ENCODE results near the gene PRKAA2.
A peak's percentile ranks its signal among the peaks of the same experiment; 100 is the strongest.

The PRKAA2 gene

GRCh38 chr1:56634981-56635380 is 10.1 kb upstream of the PRKAA2 start:
- Histone ChIP-seq H3K4me3 (ENCODE audit: low read depth in 1 of 2, low read length in 2 of 2) (no peak overlapping the region), H3K9ac (ENCODE audit: low read length) (no peak overlapping the region), H3K27me3 (ENCODE audit: control insufficient read depth in 1 of 2, insufficient read depth in 2 of 2, low read length in 2 of 2) (no peaks in the 10 kb centered on the region), H3K9me3 (ENCODE audit: low read length) (no peaks in the 10 kb centered on the region), H3K4me1 (ENCODE audit: insufficient read depth, low read length) (no peaks in the 10 kb centered on the region), H3K36me3 (ENCODE audit: insufficient read depth, low read length) (no peaks in the 10 kb centered on the region), H3K27ac (ENCODE audit: low read depth, low read length) (no peak overlapping the region)

- no peaks in the 10 kb centered on the region for H3K4me1 ChIP-seq (ENCODE audit: insufficient read depth, low read length)
Measured at GRCh38 chr1:56638248-56638647, 6.9 kb upstream of the PRKAA2 start.

GRCh38 chr1:56639211-56639610 is 5.9 kb upstream of the PRKAA2 start:
- no peak overlapping the region for H3K4me3 ChIP-seq (ENCODE audit: low read depth in 1 of 2, low read length in 2 of 2)
- no peaks in the 10 kb centered on the region for H3K9me3 ChIP-seq (ENCODE audit: low read length)
- no peaks in the 10 kb centered on the region for H3K27me3 ChIP-seq (ENCODE audit: control insufficient read depth in 1 of 2, insufficient read depth in 2 of 2, low read length in 2 of 2)
- H3K36me3 ChIP-seq (ENCODE audit: insufficient read depth, low read length): no peaks in the 10 kb centered on the region
- no peak overlapping the region for H3K27ac ChIP-seq (ENCODE audit: low read depth, low read length)
- H3K4me1 ChIP-seq (ENCODE audit: insufficient read depth, low read length): no peaks in the 10 kb centered on the region
- no peak overlapping the region for H3K9ac ChIP-seq (ENCODE audit: low read length)

More at GRCh38 chr1:56638248-56638647, 6.9 kb upstream of the PRKAA2 start:
- Histone ChIP-seq H3K36me3 (ENCODE audit: insufficient read depth, low read length) (no peaks in the 10 kb centered on the region), H3K9ac (ENCODE audit: low read length) (no peak overlapping the region), H3K27ac (ENCODE audit: low read depth, low read length) (no peak overlapping the region), H3K4me3 (ENCODE audit: low read depth in 1 of 2, low read length in 2 of 2) (no peak overlapping the region), H3K27me3 (ENCODE audit: control insufficient read depth in 1 of 2, insufficient read depth in 2 of 2, low read length in 2 of 2) (no peaks in the 10 kb centered on the region), H3K9me3 (ENCODE audit: low read length) (no peaks in the 10 kb centered on the region)

- Histone ChIP-seq H3K36me3 (ENCODE audit: insufficient read depth, low read length) (no peaks in the 10 kb centered on the region), H3K9ac (ENCODE audit: low read length) (no peak overlapping the region), H3K9me3 (ENCODE audit: low read length) (no peaks in the 10 kb centered on the region), H3K4me3 (ENCODE audit: low read depth in 1 of 2, low read length in 2 of 2) (no peak overlapping the region), H3K27me3 (ENCODE audit: control insufficient read depth in 1 of 2, insufficient read depth in 2 of 2, low read length in 2 of 2) (no peaks in the 10 kb centered on the region), H3K27ac (ENCODE audit: low read depth, low read length) (no peak overlapping the region), H3K4me1 (ENCODE audit: insufficient read depth, low read length) (no peaks in the 10 kb centered on the region)
Measured at GRCh38 chr1:56643661-56644060, 1.5 kb upstream of the PRKAA2 start.

GRCh38 chr1:56644064-56644918 is 823 bp upstream of the PRKAA2 start:
- Histone ChIP-seq H3K9me3 (ENCODE audit: low read length) (no peaks in the 10 kb centered on the region), H3K27me3 (ENCODE audit: control insufficient read depth in 1 of 2, insufficient read depth in 2 of 2, low read length in 2 of 2) (no peaks in the 10 kb centered on the region), H3K9ac (ENCODE audit: low read length) (peak overlapping the region; percentile 84), H3K27ac (ENCODE audit: low read depth, low read length) (peak overlapping the region; percentile 62), H3K4me1 (ENCODE audit: insufficient read depth, low read length) (no peaks in the 10 kb centered on the region), H3K36me3 (ENCODE audit: insufficient read depth, low read length) (no peaks in the 10 kb centered on the region), H3K4me3 (ENCODE audit: low read depth in 1 of 2, low read length in 2 of 2) (peak overlapping the region; percentile 66 to 76)

- Histone ChIP-seq H3K27ac (ENCODE audit: low read depth, low read length) (peak overlapping the region; percentile 10), H3K4me3 (ENCODE audit: low read depth in 1 of 2, low read length in 2 of 2) (peak overlapping the region; percentile 74 to 76), H3K9me3 (ENCODE audit: low read length) (no peaks in the 10 kb centered on the region), H3K27me3 (ENCODE audit: control insufficient read depth in 1 of 2, insufficient read depth in 2 of 2, low read length in 2 of 2) (no peaks in the 10 kb centered on the region), H3K9ac (ENCODE audit: low read length) (peak overlapping the region; percentile 59), H3K4me1 (ENCODE audit: insufficient read depth, low read length) (no peaks in the 10 kb centered on the region), H3K36me3 (ENCODE audit: insufficient read depth, low read length) (no peaks in the 10 kb centered on the region)
Measured at GRCh38 chr1:56645677-56646305, 677 bp downstream of the PRKAA2 start.

- peak overlapping the region; percentile 59 for H3K9ac ChIP-seq (ENCODE audit: low read length)
- no peaks in the 10 kb centered on the region for H3K9me3 ChIP-seq (ENCODE audit: low read length)
- no peak overlapping the region for H3K4me3 ChIP-seq (ENCODE audit: low read depth in 1 of 2, low read length in 2 of 2)
- H3K27me3 ChIP-seq (ENCODE audit: control insufficient read depth in 1 of 2, insufficient read depth in 2 of 2, low read length in 2 of 2): no peaks in the 10 kb centered on the region
- no peaks in the 10 kb centered on the region for H3K36me3 ChIP-seq (ENCODE audit: insufficient read depth, low read length)
- no peaks in the 10 kb centered on the region for H3K4me1 ChIP-seq (ENCODE audit: insufficient read depth, low read length)
- H3K27ac ChIP-seq (ENCODE audit: low read depth, low read length): peak overlapping the region; percentile 7
Measured at GRCh38 chr1:56646611-56647010, 1.5 kb downstream of the PRKAA2 start.

- no peak overlapping the region for H3K4me3 ChIP-seq (ENCODE audit: low read depth in 1 of 2, low read length in 2 of 2)
- H3K36me3 ChIP-seq (ENCODE audit: insufficient read depth, low read length): no peaks in the 10 kb centered on the region
- no peaks in the 10 kb centered on the region for H3K27me3 ChIP-seq (ENCODE audit: control insufficient read depth in 1 of 2, insufficient read depth in 2 of 2, low read length in 2 of 2)
- no peak overlapping the region for H3K9ac ChIP-seq (ENCODE audit: low read length)
- peak overlapping the region; percentile 7 for H3K27ac ChIP-seq (ENCODE audit: low read depth, low read length)
- H3K4me1 ChIP-seq (ENCODE audit: insufficient read depth, low read length): no peaks in the 10 kb centered on the region
- no peaks in the 10 kb centered on the region for H3K9me3 ChIP-seq (ENCODE audit: low read length)
Measured at GRCh38 chr1:56647106-56647505, 2.0 kb downstream of the PRKAA2 start.

- no peak overlapping the region for H3K9ac ChIP-seq (ENCODE audit: low read length)
- H3K27me3 ChIP-seq (ENCODE audit: control insufficient read depth in 1 of 2, insufficient read depth in 2 of 2, low read length in 2 of 2): no peaks in the 10 kb centered on the region
- no peak overlapping the region for H3K27ac ChIP-seq (ENCODE audit: low read depth, low read length)
- no peaks in the 10 kb centered on the region for H3K36me3 ChIP-seq (ENCODE audit: insufficient read depth, low read length)
- H3K4me3 ChIP-seq (ENCODE audit: low read depth in 1 of 2, low read length in 2 of 2): no peak overlapping the region
- H3K9me3 ChIP-seq (ENCODE audit: low read length): no peaks in the 10 kb centered on the region
- no peaks in the 10 kb centered on the region for H3K4me1 ChIP-seq (ENCODE audit: insufficient read depth, low read length)
Measured at GRCh38 chr1:56648546-56648945, 3.4 kb downstream of the PRKAA2 start.

- Histone ChIP-seq H3K27ac (ENCODE audit: low read depth, low read length) (no peak overlapping the region), H3K36me3 (ENCODE audit: insufficient read depth, low read length) (no peaks in the 10 kb centered on the region), H3K4me1 (ENCODE audit: insufficient read depth, low read length) (no peaks in the 10 kb centered on the region), H3K27me3 (ENCODE audit: control insufficient read depth in 1 of 2, insufficient read depth in 2 of 2, low read length in 2 of 2) (no peaks in the 10 kb centered on the region), H3K9ac (ENCODE audit: low read length) (no peak overlapping the region), H3K4me3 (ENCODE audit: low read depth in 1 of 2, low read length in 2 of 2) (no peak overlapping the region), H3K9me3 (ENCODE audit: low read length) (no peaks in the 10 kb centered on the region)
Measured at GRCh38 chr1:56654126-56654923, 9.2 kb downstream of the PRKAA2 start.

GRCh38 chr1:56655991-56656613 is 11.0 kb downstream of the PRKAA2 start:
- Histone ChIP-seq H3K4me3 (ENCODE audit: low read depth in 1 of 2, low read length in 2 of 2) (no peak overlapping the region), H3K36me3 (ENCODE audit: insufficient read depth, low read length) (no peaks in the 10 kb centered on the region), H3K9ac (ENCODE audit: low read length) (no peak overlapping the region), H3K9me3 (ENCODE audit: low read length) (no peaks in the 10 kb centered on the region), H3K27me3 (ENCODE audit: control insufficient read depth in 1 of 2, insufficient read depth in 2 of 2, low read length in 2 of 2) (no peaks in the 10 kb centered on the region), H3K4me1 (ENCODE audit: insufficient read depth, low read length) (no peaks in the 10 kb centered on the region), H3K27ac (ENCODE audit: low read depth, low read length) (no peak overlapping the region)

All from muscle layer of colon (tissue), 2 donors.